GM19023 (cell line): ENCODE data around the gene FOXO6.

ENCODE experiments used
- ATAC-seq: cut with Tn5 transposase; IDR thresholded peaks from one replicate; pipeline ENCODE4 v1.9.1; 2021; ENCODE audit warnings: mild to moderate bottlenecking, moderate library complexity; ENCODE audit not compliant: unreplicated experiment

The FOXO6 gene

DNA sequence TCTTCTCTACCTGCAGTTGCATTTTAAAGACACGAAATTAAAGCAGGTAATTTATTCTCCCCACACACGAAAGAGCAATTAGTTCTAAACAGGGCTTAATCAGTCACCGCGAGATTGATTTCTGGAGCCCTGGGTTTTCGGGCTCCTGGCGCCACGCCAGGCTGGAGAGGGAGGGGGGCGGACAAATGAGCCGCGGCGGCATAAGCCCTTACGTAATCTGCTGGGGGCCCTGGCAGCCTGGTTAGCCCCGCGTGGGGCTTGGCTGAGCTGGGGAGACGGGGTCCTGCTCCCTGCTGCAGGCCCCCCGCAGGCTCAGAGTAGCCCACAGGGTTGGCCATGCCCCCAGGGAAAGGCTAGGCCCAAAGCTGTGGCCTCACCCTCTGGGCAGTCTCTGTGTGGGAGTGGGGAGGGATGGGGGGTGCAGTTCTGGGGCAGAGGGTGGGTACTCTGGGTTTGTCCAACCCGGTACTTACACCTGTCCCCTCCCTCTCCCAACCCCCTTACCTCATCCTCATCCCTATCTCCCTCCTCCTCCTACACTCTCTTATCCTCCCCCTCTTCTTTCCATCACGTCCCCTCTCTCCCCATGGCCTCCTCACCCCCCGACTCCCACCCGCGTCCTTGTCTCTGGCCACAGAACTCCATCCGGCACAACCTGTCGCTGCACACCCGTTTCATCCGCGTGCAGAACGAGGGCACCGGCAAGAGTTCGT is 19.9 kb downstream of the FOXO6 start:
- ATAC-seq: no peak

DNA sequence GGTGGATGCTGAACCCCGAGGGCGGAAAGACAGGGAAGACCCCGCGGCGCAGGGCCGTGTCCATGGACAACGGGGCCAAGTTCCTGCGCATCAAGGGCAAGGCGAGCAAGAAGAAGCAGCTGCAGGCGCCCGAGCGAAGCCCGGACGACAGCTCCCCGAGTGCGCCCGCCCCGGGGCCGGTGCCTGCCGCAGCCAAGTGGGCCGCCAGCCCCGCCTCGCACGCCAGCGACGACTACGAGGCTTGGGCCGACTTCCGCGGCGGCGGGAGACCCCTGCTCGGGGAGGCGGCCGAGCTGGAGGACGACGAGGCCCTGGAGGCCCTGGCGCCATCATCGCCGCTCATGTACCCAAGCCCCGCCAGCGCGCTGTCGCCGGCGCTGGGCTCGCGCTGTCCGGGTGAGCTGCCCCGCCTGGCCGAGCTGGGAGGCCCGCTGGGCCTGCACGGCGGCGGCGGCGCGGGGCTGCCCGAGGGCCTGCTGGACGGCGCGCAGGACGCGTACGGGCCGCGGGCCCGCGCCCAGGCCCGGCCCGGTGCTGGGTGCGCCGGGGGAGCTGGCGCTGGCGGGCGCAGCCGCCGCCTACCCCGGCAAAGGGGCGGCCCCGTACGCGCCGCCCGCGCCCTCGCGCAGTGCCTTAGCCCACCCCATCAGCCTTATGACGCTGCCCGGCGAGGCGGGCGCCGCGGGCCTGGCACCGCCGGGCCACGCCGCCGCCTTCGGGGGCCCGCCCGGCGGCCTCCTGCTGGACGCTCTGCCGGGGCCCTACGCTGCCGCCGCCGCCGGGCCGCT is 20.7 kb downstream of the FOXO6 start:
- ATAC-seq: no peak

- ATAC-seq: no peak
Observed at GRCh38 chr1:41382480-41383090, 21.4 kb downstream of the FOXO6 start.

- no peak for ATAC-seq
Observed at GRCh38 chr1:41383094-41383852, 22.0 kb downstream of the FOXO6 start.

DNA sequence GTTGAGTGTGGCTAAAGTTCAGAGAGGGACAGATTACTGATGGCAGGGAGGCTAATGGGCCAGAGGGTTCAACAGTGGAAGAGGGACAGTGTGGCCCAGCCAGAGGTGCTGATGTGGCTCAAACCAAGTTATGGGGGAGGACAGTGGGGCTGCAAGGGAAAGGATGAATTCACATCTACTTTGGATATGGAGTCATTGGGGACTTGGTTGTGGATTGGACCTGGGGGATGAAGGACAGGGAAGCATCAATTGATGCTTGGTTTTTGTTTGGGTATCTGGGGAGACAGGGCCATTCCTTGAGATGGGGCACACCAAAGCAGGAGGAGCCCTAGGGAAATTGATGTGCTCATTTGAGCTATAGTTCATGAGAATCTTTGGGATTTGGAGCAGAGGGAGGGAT is 23.3 kb downstream of the FOXO6 start:
- no peak for ATAC-seq

DNA sequence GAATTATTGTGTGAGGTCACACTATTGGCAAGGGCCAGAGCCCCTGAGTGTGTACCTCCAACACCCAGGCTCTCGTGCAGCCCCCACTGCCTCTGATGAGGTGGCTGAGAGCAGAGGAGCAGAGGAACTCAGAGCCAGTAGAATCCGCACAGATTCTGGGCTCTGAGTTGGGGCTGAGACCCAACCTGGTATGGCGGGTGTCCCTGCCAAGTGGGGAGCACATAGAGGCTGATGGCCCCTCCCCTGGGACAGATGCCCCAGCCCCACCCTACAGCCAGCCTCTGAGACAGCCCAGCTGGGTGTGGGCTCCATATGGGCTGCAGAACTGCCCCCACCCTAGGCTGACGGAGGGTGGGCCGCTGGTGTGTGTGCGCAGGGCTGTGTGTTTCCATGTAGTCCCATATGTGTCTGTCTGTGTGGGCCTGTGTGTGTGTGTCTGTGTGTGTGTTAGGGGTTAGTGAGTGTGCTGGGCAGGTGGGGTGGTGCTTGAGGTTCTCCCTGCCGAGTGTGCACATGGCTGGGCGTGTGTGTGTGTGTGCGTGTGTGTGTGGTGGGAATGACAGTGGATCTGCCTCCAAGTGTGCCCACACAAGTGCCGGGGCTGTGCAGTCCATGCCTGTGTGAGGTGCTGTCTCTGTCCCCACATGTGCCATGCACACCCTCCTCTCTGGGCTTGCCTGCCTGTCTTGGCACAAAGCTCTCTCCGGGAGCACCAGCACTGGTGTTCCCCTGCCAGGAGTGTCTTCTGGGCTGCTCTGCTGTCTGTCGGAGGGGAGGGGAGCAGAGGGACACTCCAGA is 24.4 kb downstream of the FOXO6 start:
- ATAC-seq: no peak

DNA sequence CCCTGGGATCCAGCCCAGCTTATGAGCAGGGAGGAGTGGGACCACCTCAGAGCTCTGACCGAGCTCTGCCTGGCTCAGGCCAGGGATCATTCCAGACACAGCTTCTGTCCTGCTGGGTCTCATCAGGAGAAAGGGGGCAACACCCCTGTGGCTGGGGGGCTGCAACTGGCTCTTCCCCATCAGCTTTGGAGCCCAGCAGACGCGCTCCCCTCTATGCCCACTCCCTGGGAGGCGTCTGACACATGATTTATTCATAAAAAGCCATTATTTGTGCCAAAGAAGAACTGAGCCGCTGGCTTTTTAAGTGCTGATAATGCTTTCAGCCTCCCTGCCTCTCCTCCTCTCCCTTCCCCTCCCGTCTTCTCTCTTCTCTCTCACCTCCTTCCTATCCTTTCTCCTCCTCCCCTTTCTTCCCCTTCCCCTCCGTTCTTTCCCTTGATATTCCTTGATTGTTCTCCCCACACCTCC is 25.0 kb downstream of the FOXO6 start:
- no peak for ATAC-seq

- ATAC-seq: no peak
Observed at GRCh38 chr1:41387667-41388091, 26.4 kb downstream of the FOXO6 start.

- ATAC-seq: no peak
Observed at GRCh38 chr1:41388510-41388909, 27.3 kb downstream of the FOXO6 start.

DNA sequence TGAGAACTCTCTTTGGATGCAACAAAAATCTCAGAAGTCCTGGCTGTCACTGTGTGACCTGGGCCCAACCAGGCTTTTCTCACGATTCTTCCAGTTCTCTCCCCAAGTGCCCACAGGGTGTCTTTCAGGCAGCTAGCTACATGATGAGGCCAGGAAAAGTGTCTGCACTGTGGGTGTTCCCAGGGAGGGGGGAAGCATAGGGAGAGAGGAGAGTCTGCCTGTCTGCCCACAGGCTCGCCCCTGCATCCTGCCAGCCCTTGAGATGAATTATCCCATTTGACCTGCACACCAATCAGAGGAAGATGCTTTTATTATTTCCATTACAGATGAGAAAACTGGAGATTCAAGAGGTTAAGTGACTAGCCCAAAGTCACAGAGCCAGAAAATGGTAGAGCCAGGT is 27.8 kb downstream of the FOXO6 start:
- no peak for ATAC-seq

DNA sequence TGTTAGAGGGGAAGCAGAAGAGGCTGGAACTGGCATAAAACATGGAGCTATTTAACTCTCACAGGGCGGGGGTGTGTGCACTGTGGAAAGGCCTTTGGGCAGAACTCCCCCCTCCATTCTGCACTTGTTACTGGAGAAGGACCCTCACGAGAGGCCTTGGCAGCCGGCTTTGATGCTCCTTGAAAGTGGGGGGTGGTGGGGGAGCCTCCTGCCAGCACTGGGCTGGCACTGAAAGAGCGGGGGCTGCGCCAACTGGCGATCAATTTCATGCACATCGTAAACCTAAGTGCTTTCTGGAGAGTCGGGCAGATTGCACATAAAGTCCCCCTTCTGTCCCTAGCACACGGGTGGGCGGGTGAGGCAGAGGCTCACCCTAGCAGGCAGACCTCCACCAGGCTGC is 28.9 kb downstream of the FOXO6 start:
- no peak for ATAC-seq

DNA sequence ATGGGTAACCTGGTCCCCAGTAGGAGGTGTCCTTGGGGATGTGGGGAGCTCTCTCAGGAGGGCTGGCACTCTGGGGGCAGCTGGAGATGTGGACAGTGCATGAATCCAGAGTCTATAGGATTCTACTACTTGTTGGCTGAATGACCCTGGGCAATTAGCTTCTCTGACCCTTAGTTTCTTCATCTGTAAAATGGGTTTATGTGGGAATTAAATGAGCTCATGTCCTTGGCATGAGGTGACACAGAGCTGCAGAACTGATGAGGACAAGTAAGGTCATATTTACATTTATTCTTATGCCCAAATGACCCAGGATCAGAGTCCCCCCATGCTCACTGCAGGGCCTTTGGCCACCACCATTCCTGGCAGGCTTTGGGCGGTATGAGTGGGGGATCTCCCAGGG is 29.3 kb downstream of the FOXO6 start:
- ATAC-seq: no peak

GRCh38 chr1:41391834-41392527 is 30.7 kb downstream of the FOXO6 start:
- ATAC-seq: no peak

DNA sequence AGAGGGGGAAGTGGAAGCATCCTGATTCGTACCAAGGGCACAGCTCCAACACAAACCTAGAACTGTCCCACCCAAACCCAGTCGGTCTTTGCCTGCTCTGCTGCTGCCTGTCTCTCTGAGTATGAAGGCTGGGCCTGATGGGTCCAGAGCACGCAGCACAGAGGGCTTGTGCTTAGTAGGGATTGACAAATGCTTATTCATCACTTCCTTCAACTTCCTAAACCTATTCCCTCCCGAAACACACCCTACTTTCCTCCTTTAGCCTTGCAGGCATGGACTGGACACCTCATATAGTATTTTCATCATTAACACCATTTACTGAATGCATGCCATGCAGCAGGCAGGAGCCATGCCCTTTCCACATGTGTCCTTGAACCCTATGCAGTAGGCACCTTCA is 31.3 kb downstream of the FOXO6 start:
- no peak for ATAC-seq

- no peak for ATAC-seq
Observed at GRCh38 chr1:41393716-41394368, 32.6 kb downstream of the FOXO6 start.

GRCh38 chr1:41394369-41394744 is 33.1 kb downstream of the FOXO6 start:
- ATAC-seq: no peak

DNA sequence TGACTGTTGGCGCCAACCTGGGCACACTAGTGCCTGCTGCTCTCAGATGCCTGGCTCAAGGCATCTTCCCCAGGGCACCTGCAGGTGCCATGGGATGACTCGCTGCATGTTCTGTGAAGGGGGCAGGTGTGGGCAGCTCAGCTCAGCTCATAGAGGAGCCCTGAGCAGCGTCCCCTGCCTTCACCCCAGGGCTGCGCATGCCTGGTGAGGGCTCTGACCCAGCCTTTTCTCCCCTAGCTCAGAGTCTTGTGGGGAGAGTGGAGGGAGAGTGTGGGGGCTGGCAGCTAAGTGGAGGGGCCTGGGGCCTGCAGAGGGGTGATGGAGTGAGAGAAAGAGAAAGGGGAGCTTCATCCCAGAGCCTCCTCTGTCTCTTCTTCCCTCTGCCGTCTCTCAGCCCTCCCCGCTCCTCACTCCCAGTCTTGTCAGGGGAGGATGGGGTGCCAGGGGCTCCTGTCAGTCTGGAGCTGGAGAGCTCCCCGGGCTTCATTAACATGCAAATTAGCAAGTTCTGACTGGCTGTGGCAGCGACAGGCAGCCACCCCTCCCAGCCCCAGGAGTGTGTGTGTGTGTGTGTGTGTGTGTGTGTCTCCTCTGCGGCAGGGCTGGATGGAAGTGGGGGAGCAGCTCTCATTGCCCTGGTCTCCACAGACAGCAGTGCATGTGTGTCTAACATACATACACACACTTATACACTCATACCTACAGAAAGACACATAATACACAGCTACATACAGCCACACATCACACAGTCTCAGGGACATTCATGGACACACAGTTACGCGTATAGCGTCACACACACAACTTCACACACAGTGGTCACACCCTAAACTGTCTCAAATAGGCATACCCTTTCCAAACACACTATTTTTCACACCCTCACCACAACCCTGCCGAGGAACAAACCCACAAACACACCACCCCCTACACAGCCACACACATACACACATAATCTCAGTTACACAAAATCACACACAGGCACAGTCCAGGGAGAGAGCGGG is 34.0 kb downstream of the FOXO6 start:
- no peak for ATAC-seq

GRCh38 chr1:41396084-41396483 is 34.9 kb downstream of the FOXO6 start:
- ATAC-seq: no peak
